WTC11 (cell line): Measurements from ENCODE around the gene PRXL2C.

Experiments used
- CREB1 ChIP-seq: sonication (generic); formaldehyde crosslinking; IDR thresholded peaks from 2 replicates; pipeline ENCODE4 v1.8.0; 2023; ENCODE audit warnings: mild to moderate bottlenecking, missing genetic modification reagents
- CTCF ChIP-seq: fragments of 200-600 bp; IDR thresholded peaks from 2 replicates; pipeline ENCODE4 v1.8.0; 2022; ENCODE audit warnings: antibody characterized with exemption
- IRF2 ChIP-seq: sonication (generic); formaldehyde crosslinking; IDR thresholded peaks from 2 replicates; pipeline ENCODE4 v1.8.0; 2022; ENCODE audit warnings: low read depth, missing genetic modification reagents, borderline replicate concordance
- SP1 ChIP-seq: sonication (generic); formaldehyde crosslinking; conservative IDR thresholded peaks from 2 replicates; pipeline ENCODE4 v1.8.1; 2022; ENCODE audit warnings: missing genetic modification reagents

GRCh38 chr9:96680812-96681499 lies 25.8 kb upstream of the PRXL2C start:
- TF ChIP-seq CREB1 (CRISPR knock-in tag), result no peak
- no peak for TF ChIP-seq CTCF
- no peak for TF ChIP-seq SP1 (CRISPR knock-in tag)
- no peak for TF ChIP-seq IRF2
